ENCODE results near the gene DNAH14.

Gene DNAH14

DNA sequence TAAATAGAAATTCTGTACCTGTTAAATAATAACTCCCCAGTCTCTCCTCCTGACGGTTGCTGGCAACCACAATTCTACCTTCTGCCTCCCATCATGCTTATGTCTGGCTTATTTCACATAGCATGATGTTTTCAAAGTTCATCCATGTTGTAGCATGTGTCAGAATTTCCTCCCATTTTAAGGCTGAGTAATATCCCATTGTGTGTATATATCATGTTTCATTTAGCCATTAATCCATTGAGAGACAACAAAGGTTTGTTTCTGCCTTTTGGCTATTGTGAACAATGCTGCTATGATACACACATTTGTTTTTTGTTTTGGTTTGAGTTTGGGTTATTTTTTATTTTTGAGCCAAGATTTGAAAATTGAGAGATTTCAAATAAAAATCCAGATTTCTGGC lies 426.4 kb downstream of the DNAH14 start:
- no peak overlapping the region for H3K27ac ChIP-seq
- TF ChIP-seq ZFX (IDR thresholded peaks at IDR 0.05; ENCODE audit: borderline replicate concordance) = no peak
- TF ChIP-seq, protein P1, sequence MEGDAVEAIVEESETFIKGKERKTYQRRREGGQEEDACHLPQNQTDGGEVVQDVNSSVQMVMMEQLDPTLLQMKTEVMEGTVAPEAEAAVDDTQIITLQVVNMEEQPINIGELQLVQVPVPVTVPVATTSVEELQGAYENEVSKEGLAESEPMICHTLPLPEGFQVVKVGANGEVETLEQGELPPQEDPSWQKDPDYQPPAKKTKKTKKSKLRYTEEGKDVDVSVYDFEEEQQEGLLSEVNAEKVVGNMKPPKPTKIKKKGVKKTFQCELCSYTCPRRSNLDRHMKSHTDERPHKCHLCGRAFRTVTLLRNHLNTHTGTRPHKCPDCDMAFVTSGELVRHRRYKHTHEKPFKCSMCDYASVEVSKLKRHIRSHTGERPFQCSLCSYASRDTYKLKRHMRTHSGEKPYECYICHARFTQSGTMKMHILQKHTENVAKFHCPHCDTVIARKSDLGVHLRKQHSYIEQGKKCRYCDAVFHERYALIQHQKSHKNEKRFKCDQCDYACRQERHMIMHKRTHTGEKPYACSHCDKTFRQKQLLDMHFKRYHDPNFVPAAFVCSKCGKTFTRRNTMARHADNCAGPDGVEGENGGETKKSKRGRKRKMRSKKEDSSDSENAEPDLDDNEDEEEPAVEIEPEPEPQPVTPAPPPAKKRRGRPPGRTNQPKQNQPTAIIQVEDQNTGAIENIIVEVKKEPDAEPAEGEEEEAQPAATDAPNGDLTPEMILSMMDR (IDR thresholded peaks at IDR 0.05) = no peak

DNA sequence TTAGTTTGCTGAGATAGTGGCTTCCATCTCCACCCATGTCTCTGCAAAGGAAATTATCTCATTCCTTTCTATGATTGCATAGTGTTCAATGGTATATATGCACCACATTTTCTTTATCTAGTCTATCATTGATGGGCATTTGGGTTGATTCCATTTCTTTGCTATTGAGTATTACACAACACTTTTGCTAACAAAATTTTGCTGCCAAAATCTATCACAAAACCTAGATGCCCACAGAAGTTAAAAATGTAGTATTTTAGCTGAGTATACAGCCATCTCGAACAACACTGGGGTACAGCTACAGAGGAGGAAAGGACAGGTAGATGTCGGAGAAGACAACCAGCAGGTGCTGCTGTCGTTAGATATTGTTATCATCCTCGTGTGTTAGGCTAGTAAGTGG lies 430.6 kb downstream of the DNAH14 start:
- TF ChIP-seq ZFX (IDR thresholded peaks at IDR 0.05; ENCODE audit: borderline replicate concordance) = no peak
- TF ChIP-seq, protein P1 (IDR thresholded peaks at IDR 0.05) = no peak
- no peak overlapping the region for H3K27ac ChIP-seq

DNA sequence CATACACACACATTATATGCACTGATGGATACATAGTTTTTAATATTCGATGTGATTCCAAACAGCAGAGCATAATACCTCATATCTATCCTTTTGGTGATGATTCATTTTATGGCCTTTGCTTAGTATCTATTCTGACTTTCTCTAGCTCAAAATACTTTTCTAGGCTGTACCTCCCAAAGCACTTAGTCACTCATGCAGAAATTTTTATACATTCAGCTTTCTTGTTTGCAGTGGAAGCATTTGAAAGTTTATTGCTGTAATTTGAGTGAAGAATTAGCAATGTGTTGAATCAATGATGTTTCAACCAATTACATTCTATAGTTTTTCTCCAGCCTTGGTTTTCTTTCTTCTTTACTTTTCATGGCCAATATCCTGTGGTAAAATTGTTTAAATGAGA lies 431.7 kb downstream of the DNAH14 start:
- no peak for TF ChIP-seq ZFX (IDR thresholded peaks at IDR 0.05; ENCODE audit: borderline replicate concordance)
- no peak overlapping the region for H3K27ac ChIP-seq

DNA sequence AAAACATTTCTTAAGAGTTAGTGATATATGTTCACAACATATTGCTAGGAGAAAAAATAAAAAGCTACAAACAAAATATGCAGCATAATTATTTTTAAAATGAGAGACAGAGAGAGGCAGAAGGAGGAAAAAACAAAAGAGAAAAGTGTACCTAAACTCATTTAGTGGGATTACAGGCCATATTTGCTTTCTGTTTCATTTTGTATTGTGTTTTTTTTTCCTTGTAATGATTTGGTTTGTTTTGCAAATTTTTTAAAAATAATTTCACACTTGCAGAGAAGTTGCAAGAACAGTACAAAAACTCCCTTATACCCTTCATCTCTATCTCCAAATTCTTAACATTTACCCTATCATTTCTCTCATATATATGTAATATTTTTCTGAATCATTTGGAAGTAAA lies 433.3 kb downstream of the DNAH14 start:
- TF ChIP-seq, protein P1 (IDR thresholded peaks at IDR 0.05) = no peak
- TF ChIP-seq ZFX (IDR thresholded peaks at IDR 0.05; ENCODE audit: borderline replicate concordance) = no peak
- no peak overlapping the region for H3K27ac ChIP-seq

DNA sequence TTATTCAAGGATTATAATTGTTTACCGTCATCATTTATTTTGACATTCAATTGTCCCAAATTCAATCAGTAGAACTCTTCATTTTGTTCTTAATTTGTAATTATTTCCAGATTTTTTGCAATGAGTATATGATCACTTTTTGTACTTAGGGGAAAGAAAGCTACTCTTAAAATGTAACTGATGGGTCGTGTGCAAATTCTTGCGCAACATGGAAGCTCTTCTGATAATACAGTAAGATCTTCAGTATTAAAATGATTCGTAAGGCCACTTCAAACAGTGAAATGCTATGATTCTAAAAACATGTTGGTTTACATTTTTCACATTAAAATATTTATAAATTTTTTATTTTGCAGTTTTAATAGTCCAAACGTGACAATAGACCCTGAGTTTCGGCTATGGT lies 435.0 kb downstream of the DNAH14 start:
- no peak overlapping the region for H3K27ac ChIP-seq
- TF ChIP-seq, protein P1 (IDR thresholded peaks at IDR 0.05) = no peak
- no peak for TF ChIP-seq ZFX (IDR thresholded peaks at IDR 0.05; ENCODE audit: borderline replicate concordance)

DNA sequence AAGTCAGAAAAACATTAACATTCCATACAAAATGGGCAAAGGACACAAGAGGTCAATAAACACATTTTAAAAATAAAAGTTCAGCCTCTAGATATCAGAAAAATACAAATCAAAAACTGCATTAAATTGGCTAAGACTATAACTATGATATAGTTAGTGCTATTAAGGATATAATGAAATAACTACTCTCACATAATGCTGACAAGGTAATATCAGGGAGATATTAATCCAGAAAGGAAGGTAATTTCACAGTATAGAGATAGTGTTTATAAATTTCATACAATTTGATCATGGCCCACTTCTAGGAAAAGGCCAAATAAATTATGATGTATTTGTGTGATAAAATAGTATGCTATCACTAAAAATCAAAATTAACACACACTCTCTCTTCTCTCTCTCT lies 436.5 kb downstream of the DNAH14 start:
- TF ChIP-seq, protein P1 (IDR thresholded peaks at IDR 0.05) = no peak
- no peak for TF ChIP-seq ZFX (IDR thresholded peaks at IDR 0.05; ENCODE audit: borderline replicate concordance)
- no peak overlapping the region for H3K27ac ChIP-seq

DNA sequence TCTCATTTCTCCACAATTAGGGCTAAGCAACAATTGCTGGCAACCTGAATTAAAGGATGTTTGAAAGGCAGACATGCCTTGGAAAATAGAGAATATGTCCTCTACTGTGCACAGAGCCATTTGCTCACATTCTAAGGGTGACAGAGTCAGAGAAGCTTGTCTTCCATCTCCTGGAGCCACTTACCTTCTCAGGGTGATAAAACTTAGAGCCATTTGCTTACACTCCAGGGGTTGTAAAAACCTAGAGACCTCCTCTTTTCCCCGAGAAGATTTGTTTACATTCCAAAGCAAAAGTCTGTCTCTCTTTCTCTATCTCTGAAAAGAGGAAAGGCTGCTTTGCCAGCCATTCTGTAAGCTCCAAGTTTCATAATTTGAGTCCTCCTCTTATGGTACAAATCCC lies 437.1 kb downstream of the DNAH14 start:
- no peak overlapping the region for H3K27ac ChIP-seq
- TF ChIP-seq ZFX (IDR thresholded peaks at IDR 0.05; ENCODE audit: borderline replicate concordance) = no peak
- TF ChIP-seq, protein P1 (IDR thresholded peaks at IDR 0.05) = no peak

DNA sequence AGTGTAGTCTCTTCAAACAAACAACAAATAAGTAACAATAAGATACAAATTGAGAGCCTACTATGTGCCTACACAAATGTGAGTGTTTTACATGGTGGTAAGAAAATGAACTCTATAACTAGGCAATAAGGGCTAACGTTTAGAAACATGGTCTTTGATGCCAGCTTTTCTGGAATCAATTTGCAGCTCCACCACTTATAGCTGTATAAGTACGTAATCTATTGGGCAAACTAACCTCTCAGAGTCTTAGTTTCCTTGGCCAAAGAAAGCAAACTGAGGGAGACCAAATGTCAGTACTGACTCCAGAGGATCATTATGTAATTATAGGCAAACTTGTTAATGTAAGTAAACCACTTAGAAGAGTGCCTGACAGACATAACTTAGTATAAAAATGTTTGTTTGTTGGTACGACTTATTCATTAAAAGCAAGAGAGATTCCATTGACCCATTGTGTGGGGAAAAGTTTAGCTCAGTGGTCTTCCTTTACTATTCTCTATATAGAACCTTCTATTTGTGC lies 438.6 kb downstream of the DNAH14 start:
- no peak overlapping the region for H3K27ac ChIP-seq
- TF ChIP-seq ZFX (IDR thresholded peaks at IDR 0.05; ENCODE audit: borderline replicate concordance) = no peak
- TF ChIP-seq, protein P1 (IDR thresholded peaks at IDR 0.05) = no peak

Measured in 22Rv1 (cell line).